Neuronal stem cell (in vitro differentiated cells): Measurements from ENCODE around the gene UBA6.

Experiments used
- DNase-seq: peaks from one replicate; pipeline ENCODE4 v3.0.0-alpha.2; 2013; ENCODE audit warnings: low spot score
- H2AFZ ChIP-seq: one replicate; pipeline ENCODE4 v1.6.1; 2013; ENCODE audit warnings: mild to moderate bottlenecking, low read length, inconsistent platforms
- H2AK5ac ChIP-seq: 2 replicates; pipeline ENCODE4 v1.6.1; 2013; ENCODE audit warnings: low read depth, mild to moderate bottlenecking, inconsistent platforms, low read length, moderate library complexity, mixed read lengths
- H2BK120ac ChIP-seq: 2 replicates; pipeline ENCODE4 v1.6.1; 2013; ENCODE audit warnings: low read depth, mild to moderate bottlenecking, inconsistent platforms, low read length, moderate library complexity, mixed read lengths
- H2BK12ac ChIP-seq: one replicate; pipeline ENCODE4 v1.6.1; 2013; ENCODE audit warnings: low read length, inconsistent platforms
- H2BK15ac ChIP-seq: 2 replicates; pipeline ENCODE4 v1.6.1; 2013; ENCODE audit warnings: mild to moderate bottlenecking, low read length, inconsistent platforms, mixed read lengths
- H2BK5ac ChIP-seq: one replicate; pipeline ENCODE4 v1.6.1; 2013; ENCODE audit warnings: inconsistent platforms, mild to moderate bottlenecking, low read length, moderate library complexity
- H3K14ac ChIP-seq: one replicate; pipeline ENCODE4 v1.6.1; 2013; ENCODE audit warnings: low read length, inconsistent platforms
- H3K18ac ChIP-seq: 2 replicates; pipeline ENCODE4 v1.6.1; 2013; ENCODE audit warnings: low read length, inconsistent platforms
- H3K23ac ChIP-seq: 2 replicates; pipeline ENCODE4 v1.6.1; 2013; ENCODE audit warnings: low read depth, mild to moderate bottlenecking, mixed read lengths, low read length, inconsistent platforms; ENCODE audit not compliant: poor library complexity
- H3K27ac ChIP-seq: replicated peaks from 3 replicates; pipeline ENCODE4 v1.5.1; 2013; ENCODE audit warnings: low read length, inconsistent platforms
- H3K27me3 ChIP-seq, 3 experiments: 2 replicates each; pipeline ENCODE4 v1.6.1; 2013; ENCODE audit warnings: low read length in 3 of 3, mild to moderate bottlenecking in 2 of 3, inconsistent platforms in 1 of 3, low read depth in 1 of 3, mixed read lengths in 1 of 3, moderate library complexity in 1 of 3; ENCODE audit not compliant: control insufficient read depth in 3 of 3, insufficient read depth in 3 of 3
- H3K36me3 ChIP-seq, 2 donors: replicated peaks in 1 of 2; 2 replicates each; pipeline ENCODE4 v1.6.1; 2013; ENCODE audit warnings: low read length in 2 of 2; ENCODE audit not compliant: control insufficient read depth in 2 of 2, insufficient read depth in 2 of 2
- H3K4ac ChIP-seq: 2 replicates; pipeline ENCODE4 v1.6.1; 2013; ENCODE audit warnings: inconsistent platforms, mild to moderate bottlenecking, low read length, moderate library complexity
- H3K4me1 ChIP-seq, 2 donors: 1 replicate in 1 of 2; 2 replicates in 1 of 2; pipeline ENCODE4 v1.6.1; 2013; ENCODE audit warnings: low read length in 2 of 2, low read depth in 1 of 2; ENCODE audit not compliant: control insufficient read depth in 2 of 2, insufficient read depth in 1 of 2
- H3K4me2 ChIP-seq: one replicate; pipeline ENCODE4 v1.6.1; 2013; ENCODE audit warnings: mild to moderate bottlenecking, low read length, inconsistent platforms; ENCODE audit not compliant: insufficient read depth, poor library complexity, severe bottlenecking
- H3K4me3 ChIP-seq, 2 donors: 2 replicates each; pipeline ENCODE4 v1.5.1; 2013; ENCODE audit warnings: low read length in 2 of 2, mild to moderate bottlenecking in 2 of 2, inconsistent platforms in 1 of 2, moderate library complexity in 1 of 2
- H3K79me1 ChIP-seq: one replicate; pipeline ENCODE4 v1.6.1; 2013; ENCODE audit warnings: low read depth, mild to moderate bottlenecking, inconsistent platforms, low read length, moderate library complexity
- H3K9ac ChIP-seq: one replicate; pipeline ENCODE4 v1.6.1; 2013; ENCODE audit warnings: mild to moderate bottlenecking, low read depth, low read length, inconsistent platforms; ENCODE audit not compliant: poor library complexity
- H3K9me3 ChIP-seq, 2 donors: replicated peaks in 1 of 2; 2 replicates each; pipeline versions ENCODE3 to v1.6.1; 2013; ENCODE audit warnings: low read length in 2 of 2, mild to moderate bottlenecking in 2 of 2, inconsistent platforms in 1 of 2, low read depth in 1 of 2, mixed read lengths in 1 of 2, moderate library complexity in 1 of 2; ENCODE audit not compliant: control insufficient read depth in 2 of 2, insufficient read depth in 1 of 2
- H4K8ac ChIP-seq: one replicate; pipeline ENCODE4 v1.6.1; 2013; ENCODE audit warnings: low read depth, mild to moderate bottlenecking, inconsistent platforms, low read length, moderate library complexity
- H4K91ac ChIP-seq: one replicate; pipeline ENCODE4 v1.6.1; 2013; ENCODE audit warnings: low read length, low read depth, mild to moderate bottlenecking, inconsistent platforms; ENCODE audit not compliant: poor library complexity
- WGBS, 2 donors: extraction: QIAGEN DNeasy Blood & Tissue Kit; methylation state at CpG; one replicate each; pipeline ENCODE4 v1.1.7; 2013; ENCODE audit warnings: missing lambda C conversion rate in 2 of 2, mixed read lengths in 1 of 2; ENCODE audit not compliant: insufficient read length in 2 of 2, insufficient replicate concordance in 1 of 2; ENCODE audit errors: extremely low coverage in 2 of 2; 5-methylcytosine and 5-hydroxymethylcytosine counted together

UBA6 gene

GRCh38 chr4:67684839-67685531 is 16.0 kb downstream of the UBA6 start:
- Histone ChIP-seq H4K91ac (no peak overlapping the region), H3K9ac (no peak overlapping the region), H3K4me1 (no peaks in the 10 kb centered on the region), H3K27ac (no peak overlapping the region), H2BK12ac (no peak overlapping the region), H3K9me3 (no peaks in the 10 kb centered on the region), H2AK5ac (no peak overlapping the region), H2AFZ (no peak overlapping the region), H3K79me1 (peaks cover 3% of the 10 kb centered on the region), H2BK120ac (no peak overlapping the region), H3K27me3 (no peaks in the 10 kb centered on the region), H3K4ac (no peak overlapping the region), H3K36me3 (peaks cover 0 to 72% of the 10 kb centered on the region in 2 donors), H3K14ac (no peak overlapping the region), H3K4me3 (no peak overlapping the region), H3K18ac (no peak overlapping the region), H2BK15ac (no peak overlapping the region), H2BK5ac (no peak overlapping the region), H3K4me2 (no peak overlapping the region), H4K8ac (no peak overlapping the region), H3K23ac (no peak overlapping the region)
- no peak for DNase-seq
- 91% methylated on average over 1 of the region's 1 CpG; no CpG with 5 or more reads in 1 of the 2 donors for WGBS, 2 donors

GRCh38 chr4:67682266-67682665 is 18.7 kb downstream of the UBA6 start:
- no peak overlapping the region for H3K18ac ChIP-seq
- no peak overlapping the region for H4K8ac ChIP-seq
- H3K9ac ChIP-seq, result no peak overlapping the region
- H3K4me1 ChIP-seq, result no peaks in the 10 kb centered on the region
- no peak overlapping the region for H3K4me2 ChIP-seq
- no peak overlapping the region for H2BK5ac ChIP-seq
- no peak overlapping the region for H3K27ac ChIP-seq
- no peak overlapping the region for H4K91ac ChIP-seq
- H2BK15ac ChIP-seq, result no peak overlapping the region
- H2BK12ac ChIP-seq, result no peak overlapping the region
- H3K23ac ChIP-seq, result no peak overlapping the region
- no CpG with 5 or more reads among the region's 1 CpG for WGBS, 2 donors
- no peaks in the 10 kb centered on the region for H3K27me3 ChIP-seq
- peaks cover 0 to 80% of the 10 kb centered on the region in 2 donors for H3K36me3 ChIP-seq
- H3K4ac ChIP-seq, result no peak overlapping the region
- no peak overlapping the region for H3K4me3 ChIP-seq
- peaks cover 0 to under 1% of the 10 kb centered on the region in 2 donors for H3K9me3 ChIP-seq
- no peak overlapping the region for H2BK120ac ChIP-seq
- no peak for DNase-seq
- no peak overlapping the region for H2AFZ ChIP-seq
- no peak overlapping the region for H3K14ac ChIP-seq
- H3K79me1 ChIP-seq, result peaks cover 3% of the 10 kb centered on the region
- no peak overlapping the region for H2AK5ac ChIP-seq

GRCh38 chr4:67680581-67681222 is 20.3 kb downstream of the UBA6 start:
- Histone ChIP-seq H3K36me3 (peaks cover 7 to 82% of the 10 kb centered on the region in 2 donors), H4K91ac (no peak overlapping the region), H3K27me3 (no peaks in the 10 kb centered on the region), H2AFZ (no peak overlapping the region), H3K23ac (no peak overlapping the region), H2BK5ac (no peak overlapping the region), H3K18ac (no peak overlapping the region), H3K4ac (no peak overlapping the region), H2AK5ac (no peak overlapping the region), H3K4me1 (no peaks in the 10 kb centered on the region), H2BK120ac (no peak overlapping the region), H3K9ac (no peak overlapping the region), H2BK12ac (no peak overlapping the region), H2BK15ac (no peak overlapping the region), H3K9me3 (peaks cover 0 to 11% of the 10 kb centered on the region in 2 donors), H3K79me1 (peaks cover 3% of the 10 kb centered on the region), H3K27ac (no peak overlapping the region), H4K8ac (no peak overlapping the region), H3K14ac (no peak overlapping the region), H3K4me3 (no peak overlapping the region), H3K4me2 (no peak overlapping the region)
- no CpG with 5 or more reads among the region's 2 CpGs for WGBS, 2 donors
- no peak for DNase-seq

GRCh38 chr4:67678612-67679011 is 22.3 kb downstream of the UBA6 start:
- no peak overlapping the region for H2BK12ac ChIP-seq
- WGBS, 2 donors, result no CpG with 5 or more reads among the region's 2 CpGs

More at GRCh38 chr4:67678612-67679011, 22.3 kb downstream of the UBA6 start:
- no peak overlapping the region for H4K8ac ChIP-seq
- H2BK5ac ChIP-seq, result no peak overlapping the region
- H4K91ac ChIP-seq, result no peak overlapping the region
- no peak for DNase-seq
- H3K4ac ChIP-seq, result no peak overlapping the region
- no peaks in the 10 kb centered on the region for H3K4me1 ChIP-seq
- no peak overlapping the region for H3K4me3 ChIP-seq
- no peak overlapping the region for H3K14ac ChIP-seq
- no peak overlapping the region for H3K9ac ChIP-seq
- H3K18ac ChIP-seq, result no peak overlapping the region
- no peaks in the 10 kb centered on the region for H3K79me1 ChIP-seq
- peaks cover 0 to 20% of the 10 kb centered on the region in 2 donors for H3K9me3 ChIP-seq
- no peak overlapping the region for H2AFZ ChIP-seq
- no peak overlapping the region for H2BK120ac ChIP-seq
- H3K27me3 ChIP-seq, result no peaks in the 10 kb centered on the region
- H3K36me3 ChIP-seq, result peaks cover 9 to 86% of the 10 kb centered on the region in 2 donors
- H2BK15ac ChIP-seq, result no peak overlapping the region
- H3K27ac ChIP-seq, result no peak overlapping the region
- H3K4me2 ChIP-seq, result no peak overlapping the region
- no peak overlapping the region for H3K23ac ChIP-seq
- no peak overlapping the region for H2AK5ac ChIP-seq
